H1 (cell line): ENCODE measurements around the gene NTRK1.

Source experiments
- MAFK ChIP-seq: IDR thresholded peaks from 2 replicates; pipeline ENCODE4 v1.6.1; 2012; ENCODE audit warnings: low read depth, mild to moderate bottlenecking, improper control_type of control experiment, low read length
- TAF1 ChIP-seq: IDR thresholded peaks from 2 replicates; pipeline ENCODE4 v1.6.1; 2011; ENCODE audit warnings: mild to moderate bottlenecking, low read depth, low read length
- TAF7 ChIP-seq: optimal IDR thresholded peaks from 2 replicates; pipeline ENCODE3; 2011; ENCODE audit warnings: low read depth, mild to moderate bottlenecking, inconsistent platforms, low read length, moderate library complexity, borderline replicate concordance
- TF ChIP-seq, protein P1 (sequence below): IDR thresholded peaks from 2 replicates; pipeline ENCODE4 v1.6.1; 2012; ENCODE audit warnings: inconsistent platforms
- TF ChIP-seq, protein P2 (sequence below), 3 experiments: IDR thresholded peaks; 1 replicate in 2 of 3; 2 replicates in 1 of 3; pipeline versions ENCODE4 v1.5.1 to v1.6.1; 2011; ENCODE audit warnings: low read length in 3 of 3, mild to moderate bottlenecking in 3 of 3, inconsistent platforms in 2 of 3, low read depth in 1 of 3, moderate library complexity in 1 of 3; ENCODE audit not compliant: insufficient read depth in 1 of 3; ENCODE audit errors: control extremely low read depth in 1 of 3

DNA sequence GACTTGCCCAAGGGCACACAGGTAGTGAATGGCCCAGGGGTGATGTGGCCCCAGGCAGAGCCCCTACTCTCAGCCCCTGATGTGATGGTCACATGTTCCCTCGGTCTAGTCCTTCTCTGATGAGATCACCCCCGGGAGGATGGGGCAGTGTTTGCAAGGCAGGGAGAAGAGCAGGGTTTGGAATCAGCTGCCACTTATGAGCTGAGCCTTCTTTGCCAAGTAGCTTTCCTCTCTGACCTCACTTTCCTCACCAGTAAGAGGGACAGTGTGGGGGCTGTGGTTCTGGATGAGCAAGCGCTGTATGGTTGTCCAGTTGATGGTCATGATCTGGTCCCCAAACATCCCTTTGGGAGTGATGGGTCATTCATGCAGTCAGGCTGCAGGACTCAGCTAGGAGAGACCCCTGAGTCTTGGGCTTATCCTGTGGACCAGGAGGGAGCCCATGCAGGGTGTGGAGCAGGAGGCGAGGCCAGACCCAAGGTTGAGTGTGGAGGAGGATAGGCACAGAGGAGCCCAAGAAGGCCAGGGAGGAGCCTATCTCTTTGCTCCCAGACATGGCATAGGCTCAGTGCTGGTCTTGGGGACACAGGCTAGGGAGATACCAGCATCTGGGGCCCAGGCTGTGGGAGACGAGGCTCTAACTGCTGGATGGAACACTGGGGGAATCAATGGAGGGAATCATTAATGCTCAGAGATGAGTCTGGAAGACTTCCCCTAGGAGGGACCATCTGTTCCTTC is 16.9 kb downstream of the NTRK1 start:
- TF ChIP-seq, protein P1, sequence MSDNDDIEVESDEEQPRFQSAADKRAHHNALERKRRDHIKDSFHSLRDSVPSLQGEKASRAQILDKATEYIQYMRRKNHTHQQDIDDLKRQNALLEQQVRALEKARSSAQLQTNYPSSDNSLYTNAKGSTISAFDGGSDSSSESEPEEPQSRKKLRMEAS = no peak
- TF ChIP-seq, protein P2, sequence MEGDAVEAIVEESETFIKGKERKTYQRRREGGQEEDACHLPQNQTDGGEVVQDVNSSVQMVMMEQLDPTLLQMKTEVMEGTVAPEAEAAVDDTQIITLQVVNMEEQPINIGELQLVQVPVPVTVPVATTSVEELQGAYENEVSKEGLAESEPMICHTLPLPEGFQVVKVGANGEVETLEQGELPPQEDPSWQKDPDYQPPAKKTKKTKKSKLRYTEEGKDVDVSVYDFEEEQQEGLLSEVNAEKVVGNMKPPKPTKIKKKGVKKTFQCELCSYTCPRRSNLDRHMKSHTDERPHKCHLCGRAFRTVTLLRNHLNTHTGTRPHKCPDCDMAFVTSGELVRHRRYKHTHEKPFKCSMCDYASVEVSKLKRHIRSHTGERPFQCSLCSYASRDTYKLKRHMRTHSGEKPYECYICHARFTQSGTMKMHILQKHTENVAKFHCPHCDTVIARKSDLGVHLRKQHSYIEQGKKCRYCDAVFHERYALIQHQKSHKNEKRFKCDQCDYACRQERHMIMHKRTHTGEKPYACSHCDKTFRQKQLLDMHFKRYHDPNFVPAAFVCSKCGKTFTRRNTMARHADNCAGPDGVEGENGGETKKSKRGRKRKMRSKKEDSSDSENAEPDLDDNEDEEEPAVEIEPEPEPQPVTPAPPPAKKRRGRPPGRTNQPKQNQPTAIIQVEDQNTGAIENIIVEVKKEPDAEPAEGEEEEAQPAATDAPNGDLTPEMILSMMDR (IDR thresholded peaks at IDR 0.05; ENCODE audit: control extremely low read depth in 1 of 3, insufficient read depth in 1 of 3, low read depth in 1 of 3, low read length in 3 of 3) = no peak
- TF ChIP-seq MAFK (no peak), TAF1 (no peak), TAF7 (no peak)
